K562 (cell line): ENCODE data around the gene TMEM214. TPM values are rescaled to one million over a fixed set of nuclear protein-coding genes. Genes with fewer than 3 reads are reported as not detected.

Experiments
- CBX1 ChIP-seq: sonication (generic); IDR thresholded peaks from 2 replicates; pipeline ENCODE4 v1.6.1; 2016; ENCODE audit warnings: antibody characterized with exemption, low read depth, mild to moderate bottlenecking
- MEF2A ChIP-seq: IDR thresholded peaks from 2 replicates; pipeline ENCODE4 v1.6.1; 2011; ENCODE audit warnings: low read depth, mild to moderate bottlenecking, low read length, moderate library complexity; ENCODE audit not compliant: control insufficient read depth
- MLX ChIP-seq, 2 experiments: fragments of 450-650 bp in 1 of 2; sonication (generic) in 1 of 2; formaldehyde crosslinking; conservative IDR thresholded peaks; 2 replicates each; pipeline versions ENCODE4 v1.4.0 to v1.8.1; 2020 to 2022; ENCODE audit warnings: mild to moderate bottlenecking in 1 of 2, missing genetic modification reagents in 1 of 2
- PBX2 ChIP-seq, 2 experiments: IDR thresholded peaks in 1 of 2; conservative IDR thresholded peaks in 1 of 2; 2 replicates each; pipeline ENCODE4 v1.6.1; 2016; ENCODE audit warnings: low read depth in 2 of 2, mild to moderate bottlenecking in 1 of 2, missing compliant biosample characterization in 1 of 2, missing genetic modification characterization in 1 of 2, moderate library complexity in 1 of 2
- TCF15 ChIP-seq: fragments of 250-450 bp; sonication (Bioruptor Pico); IDR thresholded peaks from 2 replicates; pipeline ENCODE4 v1.8.0; 2022; ENCODE audit warnings: moderate library complexity, mild to moderate bottlenecking, inconsistent platforms
- ZBTB7A ChIP-seq: IDR thresholded peaks from 2 replicates; pipeline ENCODE4 v1.6.1; 2011; ENCODE audit warnings: low read depth, mild to moderate bottlenecking, low read length, moderate library complexity, borderline replicate concordance; ENCODE audit not compliant: control insufficient read depth
- ZKSCAN8 ChIP-seq: fragments of 200-800 bp; sonication (Bioruptor generic); IDR thresholded peaks from 2 replicates; pipeline ENCODE4 v1.6.1; 2016; ENCODE audit warnings: missing genetic modification characterization, missing compliant biosample characterization
- ZNF407 ChIP-seq: fragments of 450-650 bp; IDR thresholded peaks from 2 replicates; pipeline ENCODE4 v1.6.1; 2016; ENCODE audit warnings: low read depth
- ZNF511 ChIP-seq: sonication (generic); formaldehyde crosslinking; IDR thresholded peaks from 2 replicates; pipeline ENCODE4 v1.8.0; 2022; ENCODE audit warnings: mild to moderate bottlenecking, missing genetic modification reagents
- ZNF512 ChIP-seq: IDR thresholded peaks from 2 replicates; pipeline ENCODE4 v1.6.1; 2016; ENCODE audit warnings: missing genetic modification characterization, missing compliant biosample characterization
- polyA plus RNA-seq, 8 experiments: library from polyadenylated mRNA; depleted of rRNA in 4 of 8; stranded (reverse) in 5 of 8; unstranded in 3 of 8; fragments of >200 nt; fragmentation: Nextera tagmentation in 2 of 8; fragmentation: Illumina TruSeq in 1 of 8; extraction: Ambion mirVana in 2 of 8; extraction: Trizol in 1 of 8; gene quantifications; 2 replicates each; pipeline versions ENCODE4 v1.2.1 to v1.2.3, GENCODE V29; 2011 to 2014; ENCODE audit warnings: inconsistent platforms in 1 of 8, missing spikeins in 1 of 8
- total RNA-seq, 7 experiments: library from RNA; depleted of rRNA in 6 of 7; stranded (reverse); fragments of >200 nt in 6 of 7; fragmentation: Illumina TruSeq in 2 of 7; extraction: Trizol in 2 of 7; gene quantifications; 2 replicates each; pipeline versions ENCODE4 v1.2.1 to v1.2.3, GENCODE V29; 2011 to 2021; ENCODE audit warnings: low replicate concordance in 1 of 7

Gene TMEM214
- total and polyA plus RNA-seq, 9 of the 15 experiments (the other 6 are each of a cell fraction or from before 2014, with no cell fraction given): 11.4 to 81.4 (median 44.1) TPM

GRCh38 chr2:27003857-27004256 is 28.9 kb upstream of the TMEM214 start (continued):
- TF ChIP-seq ZBTB7A (no peak), MLX (CRISPR knock-in tag; conservative IDR thresholded peaks at IDR 0.05) (no peak), ZNF512 (tag) (no peak), ZNF407 (no peak), TCF15 (CRISPR knock-in tag) (no peak), PBX2 (CRISPR knock-in tag; IDR thresholded peaks at IDR 0.05; ENCODE audit: low read depth) (no peak), PBX2 (tag; conservative IDR thresholded peaks at IDR 0.05; ENCODE audit: low read depth) (peak; percentile 30), CBX1 (no peak), MEF2A (no peak), ZKSCAN8 (CRISPR knock-in tag) (no peak), ZNF511 (CRISPR knock-in tag) (no peak)
